T-helper 1 cell (primary cell): ENCODE data around the gene CNRIP1.

Experiments used
- DNase-seq, 5 donors: peaks; one replicate each; pipeline ENCODE4 v3.0.0-alpha.2; 2012 to 2020

The CNRIP1 gene

GRCh38 chr2:68250196-68250595 is 69.6 kb downstream of the CNRIP1 start:
- DNase-seq: no peak

- DNase-seq: no peak
These were observed 70.9 kb downstream of the CNRIP1 start for GRCh38 chr2:68248806-68249205.

- DNase-seq: no peak
These were observed 71.4 kb downstream of the CNRIP1 start for GRCh38 chr2:68248361-68248760.

- no peak for DNase-seq
These were observed 73.4 kb downstream of the CNRIP1 start for GRCh38 chr2:68246396-68246795.

GRCh38 chr2:68245672-68246071 is 74.1 kb downstream of the CNRIP1 start:
- no peak for DNase-seq

- DNase-seq: no peak
These were observed 74.7 kb downstream of the CNRIP1 start for GRCh38 chr2:68245066-68245465.

GRCh38 chr2:68244456-68244855 is 75.3 kb downstream of the CNRIP1 start:
- no peak for DNase-seq
